NCI-H345 (cell line): ENCODE measurements around the gene PAFAH1B2.
"Not testable (repeated sequence)": the region's sequence is repeated elsewhere in the genome, so short reads cannot be mapped to it uniquely, and the experiment has no call there.

ENCODE experiments used
- DNase-seq: peaks from one replicate; lab custom pipeline; 2025; lab: John Stamatoyannopoulos, UW

Gene PAFAH1B2

DNA sequence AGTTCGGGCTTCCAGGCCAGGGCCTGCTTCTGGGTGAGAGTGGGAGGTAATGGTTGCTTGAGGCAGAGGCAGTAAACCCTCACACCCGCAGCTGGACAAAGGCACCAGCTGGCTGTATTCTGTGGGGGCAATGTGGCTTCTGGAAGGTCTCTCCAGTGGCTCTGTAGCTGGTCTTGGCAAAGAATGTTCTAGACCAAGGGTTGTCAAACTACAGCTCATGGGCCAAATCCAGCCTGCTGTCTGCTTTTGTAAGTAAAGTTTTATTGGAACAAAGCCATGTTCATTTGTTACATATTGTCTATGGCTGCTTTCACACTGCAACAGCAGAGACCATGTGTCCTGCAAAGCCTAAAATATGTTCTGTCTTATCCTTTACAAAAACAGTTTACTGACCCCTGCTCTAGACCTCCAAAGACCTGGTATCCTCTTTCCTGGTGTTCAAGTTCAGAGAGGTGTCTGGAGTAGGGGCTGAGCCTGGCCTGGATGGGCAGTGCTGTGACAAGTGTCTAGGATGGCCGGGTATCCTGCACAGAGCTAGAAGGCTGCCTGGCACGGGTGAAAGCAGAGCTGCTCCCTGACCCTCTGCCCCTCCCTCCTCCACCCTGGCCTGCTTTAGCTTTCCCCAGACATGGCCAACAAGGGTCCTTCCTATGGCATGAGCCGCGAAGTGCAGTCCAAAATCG, 58.4 kb downstream of the PAFAH1B2 start:
- no peak for DNase-seq

DNA sequence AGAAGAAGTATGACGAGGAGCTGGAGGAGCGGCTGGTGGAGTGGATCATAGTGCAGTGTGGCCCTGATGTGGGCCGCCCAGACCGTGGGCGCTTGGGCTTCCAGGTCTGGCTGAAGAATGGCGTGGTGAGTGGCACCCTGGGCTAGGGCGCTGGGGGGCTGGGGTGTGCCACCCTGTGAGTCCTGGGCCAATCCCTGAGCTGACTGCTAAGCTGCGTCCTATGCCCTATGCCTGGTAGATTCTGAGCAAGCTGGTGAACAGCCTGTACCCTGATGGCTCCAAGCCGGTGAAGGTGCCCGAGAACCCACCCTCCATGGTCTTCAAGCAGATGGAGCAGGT, 59.0 kb downstream of the PAFAH1B2 start:
- DNase-seq, result no peak

DNA sequence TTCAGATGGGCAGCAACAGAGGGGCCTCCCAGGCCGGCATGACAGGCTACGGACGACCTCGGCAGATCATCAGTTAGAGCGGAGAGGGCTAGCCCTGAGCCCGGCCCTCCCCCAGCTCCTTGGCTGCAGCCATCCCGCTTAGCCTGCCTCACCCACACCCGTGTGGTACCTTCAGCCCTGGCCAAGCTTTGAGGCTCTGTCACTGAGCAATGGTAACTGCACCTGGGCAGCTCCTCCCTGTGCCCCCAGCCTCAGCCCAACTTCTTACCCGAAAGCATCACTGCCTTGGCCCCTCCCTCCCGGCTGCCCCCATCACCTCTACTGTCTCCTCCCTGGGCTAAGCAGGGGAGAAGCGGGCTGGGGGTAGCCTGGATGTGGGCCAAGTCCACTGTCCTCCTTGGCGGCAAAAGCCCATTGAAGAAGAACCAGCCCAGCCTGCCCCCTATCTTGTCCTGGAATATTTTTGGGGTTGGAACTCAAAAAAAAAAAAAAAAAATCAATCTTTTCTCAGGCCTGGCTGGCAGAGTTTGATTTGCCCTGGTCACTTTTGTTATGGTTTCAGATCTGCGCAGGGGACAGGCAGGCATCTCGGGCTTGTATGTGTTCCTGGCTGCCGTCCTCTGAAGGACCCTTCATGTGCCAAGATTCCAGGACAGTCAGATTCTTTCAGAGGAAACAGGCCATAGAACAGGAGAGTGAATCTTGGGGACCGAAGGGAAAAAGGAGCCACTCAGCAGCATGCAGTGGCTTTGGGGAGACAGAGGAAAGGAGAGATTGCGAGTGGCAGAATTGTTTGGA, 60.4 kb downstream of the PAFAH1B2 start:
- no peak for DNase-seq

DNA sequence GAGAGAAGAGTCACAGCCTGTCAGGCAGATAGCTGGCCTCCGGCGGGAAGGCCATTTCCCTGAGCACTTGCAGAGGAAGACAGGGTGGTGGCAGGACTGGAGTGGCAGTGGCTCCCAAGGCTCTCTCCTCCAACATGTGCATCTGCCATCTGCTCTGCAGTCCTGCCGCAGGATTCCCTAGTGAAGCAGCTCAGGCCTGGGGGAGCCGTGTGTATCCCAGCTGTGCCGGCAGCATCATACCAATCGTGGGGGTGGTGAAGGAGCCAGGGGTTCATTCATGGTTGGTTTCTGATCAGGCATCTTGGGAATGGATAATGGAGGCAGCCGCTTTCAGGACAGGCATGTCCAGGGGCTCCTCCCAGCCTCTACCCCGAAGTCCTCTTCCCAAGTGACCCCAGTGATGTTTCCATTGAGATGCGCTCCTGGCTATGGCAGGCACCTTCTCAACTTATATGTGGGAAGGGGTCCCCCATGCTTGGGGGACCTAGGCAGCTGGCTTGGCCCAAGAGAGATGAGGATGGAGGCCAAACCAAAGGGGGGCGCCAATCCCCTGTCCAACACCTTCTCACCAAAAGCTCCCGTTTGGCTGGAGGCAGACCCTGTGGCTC, 61.2 kb downstream of the PAFAH1B2 start:
- no peak for DNase-seq

DNA sequence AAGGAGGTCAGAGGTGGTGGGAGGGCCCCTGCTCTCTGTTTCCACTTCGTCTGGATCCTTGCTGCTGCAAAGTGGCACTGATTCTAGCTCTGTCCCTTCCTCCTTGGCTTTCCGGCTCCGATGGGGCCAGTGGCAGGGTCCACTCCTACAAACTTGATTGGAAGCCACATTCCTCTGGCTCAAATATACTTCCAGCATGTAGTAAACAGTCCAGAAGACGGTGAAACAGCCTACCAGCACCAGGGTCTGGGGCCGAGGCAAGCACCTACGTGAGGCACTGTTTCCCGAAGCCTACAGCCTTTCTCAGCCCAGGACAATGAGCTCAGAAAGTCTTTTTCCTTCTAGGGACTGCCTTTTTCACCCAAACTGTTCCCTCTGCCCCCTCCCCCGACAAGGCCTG, 62.0 kb downstream of the PAFAH1B2 start:
- DNase-seq, result not testable (repeated sequence)

DNA sequence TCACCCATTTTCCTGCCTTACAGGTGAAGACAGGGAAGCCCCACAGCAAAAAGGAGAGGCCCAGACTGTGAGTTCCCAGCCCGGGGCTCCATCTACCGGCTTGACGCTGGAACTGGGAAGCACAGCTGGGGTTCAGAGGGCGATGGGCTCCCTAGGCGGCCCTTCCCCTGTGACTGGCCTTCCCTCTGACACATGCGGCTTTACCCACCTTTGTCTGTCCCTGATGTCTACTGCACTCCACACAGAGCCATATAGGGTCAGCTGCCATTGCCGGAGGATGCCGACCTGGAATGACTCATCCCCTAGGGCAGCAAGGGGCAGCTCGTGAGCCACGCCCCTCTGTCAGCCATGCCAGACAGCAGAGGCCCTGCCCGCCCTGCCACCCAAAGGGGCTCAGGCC, 62.8 kb downstream of the PAFAH1B2 start:
- not testable (repeated sequence) for DNase-seq

DNA sequence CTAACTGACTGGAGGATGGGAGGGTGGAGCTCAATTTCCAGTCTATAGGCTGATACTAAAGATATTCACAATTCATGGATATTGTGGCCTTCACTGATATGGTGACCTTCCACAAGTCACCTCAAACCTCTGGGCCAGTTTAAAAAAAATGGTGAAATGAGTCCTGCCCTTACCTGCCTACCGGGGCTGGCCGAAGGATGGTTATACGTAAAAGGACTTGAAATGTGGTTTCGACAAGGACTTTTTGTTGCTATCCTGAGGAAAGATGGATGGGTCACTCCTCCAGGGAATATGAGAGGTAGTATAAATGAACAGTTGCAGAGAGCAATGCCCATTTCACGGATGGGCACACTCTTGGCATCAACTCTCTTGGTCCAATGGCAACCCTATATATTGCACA, 63.4 kb downstream of the PAFAH1B2 start:
- not testable (repeated sequence) for DNase-seq

DNA sequence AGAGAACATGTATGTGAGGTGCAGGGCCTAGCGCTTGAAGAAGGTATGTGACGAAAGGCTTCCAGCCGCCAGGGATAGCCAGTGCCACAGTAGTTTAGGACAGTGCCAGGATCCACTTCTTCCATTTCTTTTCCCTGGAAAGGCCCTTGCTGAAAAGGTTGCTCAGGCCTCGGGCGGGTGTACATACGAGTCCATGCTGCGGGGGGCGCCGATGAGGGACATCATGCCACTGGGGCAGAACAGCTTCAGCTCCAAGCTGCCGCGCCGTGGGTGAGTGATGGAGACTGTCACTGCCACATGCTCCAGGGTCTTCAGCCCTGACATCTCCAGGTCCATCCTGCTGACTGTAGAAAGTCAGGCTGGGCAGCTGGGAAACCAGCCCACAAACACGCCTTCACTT, 64.6 kb downstream of the PAFAH1B2 start:
- DNase-seq, result not testable (repeated sequence)

DNA sequence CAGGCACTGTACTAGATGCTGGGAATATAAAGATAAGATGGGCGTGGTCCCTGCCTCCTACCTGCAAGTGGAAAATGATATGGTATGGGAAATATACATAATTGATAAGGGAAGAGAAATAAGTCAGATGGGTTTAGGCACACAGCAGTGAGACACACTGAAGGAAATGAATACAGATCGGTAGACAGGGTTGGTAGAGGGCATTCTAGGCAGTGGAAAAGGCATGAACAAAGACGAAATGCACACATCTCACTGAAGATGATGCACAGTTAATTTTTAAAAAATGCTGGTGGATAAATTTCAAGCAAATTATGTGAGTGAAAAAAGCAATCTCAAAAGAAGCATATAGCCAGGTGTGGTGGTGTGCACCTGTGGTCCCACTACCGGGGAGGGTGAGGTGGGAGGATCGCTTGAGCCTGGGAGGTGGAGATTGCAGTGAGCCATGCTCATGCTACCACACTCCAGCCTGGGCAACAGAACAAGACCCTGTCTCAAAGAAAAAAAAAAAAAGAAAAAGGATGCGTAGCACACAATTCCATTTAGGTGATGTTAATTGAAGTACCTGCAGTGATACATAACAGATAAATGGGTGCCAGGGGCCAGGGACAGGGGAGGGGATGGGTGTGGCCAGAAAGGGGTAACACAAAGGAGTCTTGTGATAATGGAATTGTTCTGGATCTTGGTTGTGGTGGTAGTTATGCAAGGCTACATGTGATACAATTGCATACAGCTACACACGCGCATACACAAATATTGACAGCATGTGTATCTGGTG, 65.5 kb downstream of the PAFAH1B2 start:
- DNase-seq, result not testable (repeated sequence)

DNA sequence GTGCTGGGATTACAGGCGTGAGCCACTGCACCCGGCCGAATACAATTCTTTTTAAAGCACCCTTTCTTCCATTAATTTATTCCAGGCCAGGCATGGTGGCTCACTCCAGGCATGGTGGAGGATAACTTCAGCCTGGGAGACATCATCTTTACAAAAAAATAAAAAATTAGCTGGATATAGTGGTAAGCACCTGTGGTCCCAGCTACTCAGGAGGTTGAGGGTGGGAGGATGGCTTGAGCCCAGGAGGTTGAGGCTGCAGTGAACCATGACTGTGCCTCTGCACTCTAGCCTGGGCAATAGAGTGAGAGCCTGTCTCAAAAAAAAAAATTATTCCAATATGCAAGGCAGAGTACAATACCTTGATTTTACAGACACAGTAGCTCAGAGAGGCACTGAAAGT, 66.5 kb downstream of the PAFAH1B2 start:
- DNase-seq, result no peak

DNA sequence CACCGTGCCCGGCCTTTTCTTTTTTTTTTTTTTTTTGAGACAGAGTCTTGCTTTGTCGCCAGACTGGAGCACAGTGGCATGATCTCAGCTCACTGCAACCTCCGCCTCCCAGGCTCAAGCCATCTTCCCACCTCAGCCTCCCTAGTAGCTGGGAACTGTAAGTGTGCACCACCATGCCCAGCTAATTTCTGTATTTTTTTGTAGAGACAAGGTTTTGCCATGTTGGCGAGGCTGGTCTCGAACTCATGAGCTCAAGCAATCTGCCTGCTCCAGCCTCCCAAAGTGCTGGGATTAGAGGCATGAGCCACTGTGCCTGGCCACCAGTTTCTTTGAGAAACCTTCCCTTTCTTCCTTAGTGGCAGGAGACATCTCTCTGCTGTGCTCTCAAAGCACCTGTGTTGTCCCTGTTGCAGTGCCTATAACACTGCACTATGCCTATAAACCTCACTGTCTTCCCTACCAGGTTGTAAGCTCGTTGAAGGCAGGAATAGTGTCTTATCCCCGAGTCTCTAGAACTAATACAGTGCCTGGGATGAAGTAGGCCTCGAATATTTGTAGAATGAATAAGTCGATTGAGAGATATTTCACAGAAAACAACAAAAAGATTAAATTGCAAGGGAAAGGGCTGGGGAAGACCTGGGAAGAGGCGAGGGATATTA, 68.7 kb downstream of the PAFAH1B2 start:
- no peak for DNase-seq

DNA sequence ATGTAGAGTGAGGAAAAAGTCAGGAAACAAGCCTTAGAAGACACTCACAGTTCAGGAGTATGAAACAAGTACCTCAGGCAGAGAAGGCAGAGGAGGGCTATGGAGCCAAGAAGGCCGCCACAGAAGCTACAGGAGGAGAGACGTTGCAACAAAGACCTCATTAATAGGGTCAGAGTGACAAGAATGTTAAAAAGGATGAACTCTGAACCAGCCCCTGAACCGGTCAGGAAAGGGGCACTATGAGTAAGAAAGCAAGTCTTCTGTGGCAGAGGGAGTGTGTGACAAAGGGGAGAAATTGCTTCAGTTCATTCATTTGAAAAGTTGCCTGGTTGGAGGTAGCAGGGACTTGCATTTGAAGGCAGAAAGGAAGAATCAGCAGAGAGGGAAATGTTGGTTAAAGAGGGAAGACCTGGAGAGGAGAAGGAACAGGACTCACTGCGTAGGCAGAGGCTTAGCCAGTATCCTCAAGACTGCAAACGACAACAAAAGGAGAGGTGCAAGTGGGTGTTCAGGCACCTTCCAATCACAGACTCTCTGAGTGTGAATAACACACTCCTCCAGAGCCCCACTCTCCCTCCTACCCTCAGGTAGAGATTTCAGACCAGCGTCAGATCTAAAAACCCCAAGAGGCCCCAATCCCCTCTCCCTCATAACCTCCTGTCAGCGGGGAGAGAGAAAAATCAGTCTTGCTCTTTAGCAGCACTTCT, 70.5 kb downstream of the PAFAH1B2 start:
- no peak for DNase-seq

DNA sequence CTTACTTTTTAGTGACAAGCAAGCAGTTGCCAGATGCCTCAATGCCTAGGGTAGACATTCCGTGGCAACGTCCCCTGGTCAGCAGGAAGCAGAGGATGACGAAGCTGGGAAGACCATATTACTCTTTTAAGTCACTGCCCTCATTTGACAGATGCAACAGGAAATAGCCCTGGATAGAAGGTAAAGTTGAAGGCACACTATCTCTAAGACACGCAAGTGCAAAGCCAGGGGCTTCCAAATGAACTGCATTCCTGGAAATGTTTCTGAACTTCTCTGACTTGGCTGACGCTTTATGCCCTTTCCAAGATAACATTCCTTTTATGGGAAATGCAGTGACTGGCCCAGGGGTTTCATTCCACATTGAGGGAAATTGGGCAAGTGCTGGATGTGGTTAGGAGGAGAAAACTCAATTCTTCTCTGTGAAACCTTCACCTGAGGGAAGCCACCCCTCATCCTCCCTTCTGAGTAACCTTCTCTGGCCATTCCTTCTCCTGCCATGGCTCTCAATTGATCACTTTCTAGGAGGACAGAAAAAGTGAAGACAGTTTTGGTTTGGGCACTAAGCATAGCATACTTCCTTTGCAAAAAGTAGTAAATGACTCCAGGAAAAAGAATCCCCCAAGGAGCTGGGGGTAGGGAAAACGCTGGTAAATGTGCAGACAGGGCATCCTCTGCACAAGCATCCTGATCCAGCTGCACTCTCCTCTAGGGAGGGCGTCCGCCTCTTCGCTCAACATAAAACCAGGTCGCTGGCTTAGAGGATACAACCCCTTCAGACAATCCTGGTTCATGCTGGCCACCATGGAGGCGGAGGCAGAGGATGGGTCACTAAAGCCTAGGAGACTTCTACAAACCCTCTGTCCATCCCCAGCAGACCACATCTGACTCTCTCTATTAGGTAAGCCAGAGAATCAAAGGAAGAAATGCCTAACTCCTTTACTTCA, 73.3 kb downstream of the PAFAH1B2 start:
- no peak for DNase-seq

DNA sequence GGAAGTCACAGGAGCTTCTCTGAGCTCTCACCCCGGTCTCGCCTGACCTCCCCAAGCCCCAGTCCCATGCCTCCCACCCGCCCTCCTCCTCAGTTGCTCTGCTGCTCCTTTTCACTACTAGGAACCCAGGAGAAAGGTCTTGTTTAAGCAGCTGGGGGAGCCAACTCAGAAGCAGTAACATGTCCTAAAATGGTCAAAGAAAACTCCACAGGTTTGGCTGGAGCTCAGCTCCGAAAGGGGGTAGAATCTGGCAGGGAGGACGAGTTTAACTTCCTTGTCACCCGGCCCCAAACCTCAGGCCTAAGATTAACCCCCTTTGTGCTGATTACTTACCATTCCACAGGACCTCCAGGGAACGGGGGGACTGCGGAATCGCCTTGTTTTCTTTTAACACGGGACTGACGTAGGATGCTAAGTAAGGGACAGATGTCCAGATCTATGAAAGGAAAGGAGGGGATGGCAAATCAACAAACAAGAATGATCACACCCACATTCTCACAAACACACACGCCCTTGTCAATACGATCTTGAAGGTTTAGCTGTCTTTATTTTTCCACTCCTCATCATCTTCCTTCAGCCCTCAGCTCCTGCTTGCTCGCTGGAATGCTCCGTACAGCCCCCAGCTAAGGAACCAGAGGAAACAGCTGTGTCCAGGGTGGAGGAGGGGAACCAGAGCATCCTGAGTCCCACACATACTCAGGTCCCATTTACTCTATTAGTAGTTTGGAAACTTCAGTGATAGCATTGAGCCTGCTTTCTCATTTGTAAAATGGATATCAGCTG, 74.2 kb downstream of the PAFAH1B2 start:
- DNase-seq, result no peak

DNA sequence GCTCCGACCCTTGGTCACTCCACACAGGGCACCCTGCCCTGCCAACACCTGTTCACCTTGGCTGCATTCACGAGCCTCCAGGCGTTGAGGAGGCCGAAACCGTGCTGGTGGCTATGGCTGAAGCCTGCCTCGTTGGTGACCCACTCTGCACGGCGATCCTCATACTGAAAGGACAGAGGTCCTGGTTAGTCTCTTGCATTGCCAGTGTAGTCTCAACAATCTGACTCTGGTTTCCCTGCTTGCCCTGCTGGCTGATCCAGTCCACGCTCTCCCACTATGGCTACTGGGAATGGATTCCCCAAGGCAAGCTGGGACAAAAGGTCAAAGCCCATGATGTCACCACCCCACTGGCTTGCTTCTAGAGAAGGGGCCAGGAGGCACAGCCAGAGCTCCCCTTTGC, 74.9 kb downstream of the PAFAH1B2 start:
- DNase-seq, result no peak

DNA sequence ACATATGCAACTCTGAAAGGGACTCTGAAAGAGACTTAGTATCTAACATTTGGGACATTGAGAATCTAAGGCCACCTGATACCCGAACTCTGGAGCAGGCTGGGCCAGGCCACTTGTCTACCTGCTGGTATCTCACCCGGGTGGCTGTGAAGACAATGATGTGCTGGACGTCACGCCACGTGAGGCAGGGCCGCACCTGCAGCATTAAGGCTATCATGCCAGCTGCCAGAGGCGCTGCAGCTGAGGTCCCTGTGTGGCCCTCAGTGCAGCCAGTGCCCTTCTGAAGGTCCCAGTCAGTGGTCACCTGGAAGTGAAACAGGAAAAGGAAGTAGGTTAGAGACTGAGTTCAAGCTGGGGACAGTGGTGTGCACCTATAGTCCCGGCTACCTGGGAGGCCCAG, 75.4 kb downstream of the PAFAH1B2 start:
- DNase-seq, result no peak

DNA sequence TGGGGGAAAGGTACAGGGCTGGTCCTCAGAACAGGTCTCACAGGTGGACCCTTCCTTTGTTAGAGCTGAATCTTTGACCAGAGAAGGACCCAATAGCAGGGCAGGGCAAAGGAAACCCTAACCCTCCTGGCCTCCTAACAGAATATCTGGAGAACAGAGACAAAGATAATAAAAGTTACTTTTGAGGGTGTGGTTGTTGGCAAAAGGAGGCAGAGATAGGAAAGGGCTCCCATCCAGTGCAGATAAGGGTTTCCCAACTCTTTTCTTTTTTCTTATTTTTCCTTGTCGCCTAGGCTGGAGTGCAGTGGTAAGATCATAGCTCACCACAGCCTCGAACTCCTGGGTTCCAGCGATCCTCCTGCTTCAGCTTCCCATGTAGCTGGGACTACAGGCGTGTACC, 75.9 kb downstream of the PAFAH1B2 start:
- no peak for DNase-seq

DNA sequence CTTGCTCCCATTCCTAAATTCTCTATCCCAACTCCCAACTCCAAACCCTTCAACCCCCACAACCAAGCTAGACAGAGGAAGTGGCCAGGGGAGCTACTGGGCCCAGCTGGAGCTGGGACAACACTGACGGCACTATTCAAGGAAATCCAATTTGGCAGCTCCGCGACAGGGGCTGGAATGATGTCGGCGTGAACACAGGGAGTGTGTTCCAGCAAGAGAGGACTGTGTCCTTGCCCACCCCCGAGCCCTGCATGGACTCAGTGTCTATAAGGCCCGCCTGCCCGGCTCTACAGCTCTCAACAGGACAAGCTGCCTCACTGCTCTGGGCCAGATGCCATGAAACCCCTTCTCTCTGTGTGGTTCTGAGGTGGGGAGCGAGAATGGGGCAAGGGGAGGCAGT, 76.5 kb downstream of the PAFAH1B2 start:
- DNase-seq, result no peak

DNA sequence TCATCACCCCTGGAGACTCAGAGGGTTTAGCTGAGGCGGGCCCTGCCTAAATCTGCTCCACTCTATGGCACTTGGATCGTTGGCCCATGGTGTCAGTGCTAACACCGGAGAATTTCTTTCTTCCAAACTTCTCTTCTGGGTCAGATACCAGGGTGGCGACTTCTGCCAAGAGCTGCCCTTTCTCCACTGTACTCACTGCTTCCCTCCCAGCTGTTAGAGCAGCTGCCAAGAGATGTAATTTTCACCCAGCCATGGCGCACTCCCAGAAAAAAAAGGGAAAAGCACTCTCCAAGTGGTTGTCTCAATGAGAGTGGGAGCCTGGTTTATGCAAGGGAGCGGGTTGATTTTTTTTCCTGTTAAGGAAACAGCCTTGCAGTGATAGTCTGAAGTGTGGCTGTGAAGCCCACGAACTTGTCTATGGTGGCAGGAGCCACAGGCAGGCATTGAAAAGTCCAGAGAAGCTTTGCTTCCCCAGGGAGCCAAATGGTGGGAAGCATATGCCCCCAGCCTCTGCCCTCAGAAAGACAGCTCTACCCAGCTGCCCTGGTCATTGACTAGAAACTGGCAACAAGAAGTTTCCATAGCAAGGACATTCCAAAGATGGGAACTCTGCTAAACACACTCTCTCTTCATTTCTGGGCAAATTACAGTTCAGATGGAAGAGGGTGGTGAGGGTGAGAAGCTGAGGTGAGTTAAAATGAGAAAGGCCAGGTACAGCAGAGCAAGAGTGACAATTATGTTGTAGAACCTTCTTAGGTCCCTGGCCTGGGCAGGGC, 77.1 kb downstream of the PAFAH1B2 start:
- no peak for DNase-seq
